ENCODE measurements around the gene TMEM167B. TPM values are rescaled to one million over a fixed set of nuclear protein-coding genes. Genes with fewer than 3 reads are reported as not detected.
"Not testable (repeated sequence)": the region's sequence is repeated elsewhere in the genome, so short reads cannot be mapped to it uniquely, and the experiment has no call there.

The TMEM167B gene
- total RNA-seq, 1 experiment from 2014 or later, result 18.1 TPM

GRCh38 chr1:109048335-109048734 lies 42.2 kb upstream of the TMEM167B start:
- TF ChIP-seq CTCF (IDR thresholded peaks at IDR 0.05) (no peak), TCF7L2 (IDR thresholded peaks at IDR 0.05; ENCODE audit: low read depth, low read length) (no peak), POLR2AphosphoS5 (IDR thresholded peaks at IDR 0.05; ENCODE audit: low read depth, low read length) (no peak), SIN3A (IDR thresholded peaks at IDR 0.05; ENCODE audit: borderline replicate concordance, insufficient read depth, low read depth, low read length) (no peak)
- TF ChIP-seq, protein P1, sequence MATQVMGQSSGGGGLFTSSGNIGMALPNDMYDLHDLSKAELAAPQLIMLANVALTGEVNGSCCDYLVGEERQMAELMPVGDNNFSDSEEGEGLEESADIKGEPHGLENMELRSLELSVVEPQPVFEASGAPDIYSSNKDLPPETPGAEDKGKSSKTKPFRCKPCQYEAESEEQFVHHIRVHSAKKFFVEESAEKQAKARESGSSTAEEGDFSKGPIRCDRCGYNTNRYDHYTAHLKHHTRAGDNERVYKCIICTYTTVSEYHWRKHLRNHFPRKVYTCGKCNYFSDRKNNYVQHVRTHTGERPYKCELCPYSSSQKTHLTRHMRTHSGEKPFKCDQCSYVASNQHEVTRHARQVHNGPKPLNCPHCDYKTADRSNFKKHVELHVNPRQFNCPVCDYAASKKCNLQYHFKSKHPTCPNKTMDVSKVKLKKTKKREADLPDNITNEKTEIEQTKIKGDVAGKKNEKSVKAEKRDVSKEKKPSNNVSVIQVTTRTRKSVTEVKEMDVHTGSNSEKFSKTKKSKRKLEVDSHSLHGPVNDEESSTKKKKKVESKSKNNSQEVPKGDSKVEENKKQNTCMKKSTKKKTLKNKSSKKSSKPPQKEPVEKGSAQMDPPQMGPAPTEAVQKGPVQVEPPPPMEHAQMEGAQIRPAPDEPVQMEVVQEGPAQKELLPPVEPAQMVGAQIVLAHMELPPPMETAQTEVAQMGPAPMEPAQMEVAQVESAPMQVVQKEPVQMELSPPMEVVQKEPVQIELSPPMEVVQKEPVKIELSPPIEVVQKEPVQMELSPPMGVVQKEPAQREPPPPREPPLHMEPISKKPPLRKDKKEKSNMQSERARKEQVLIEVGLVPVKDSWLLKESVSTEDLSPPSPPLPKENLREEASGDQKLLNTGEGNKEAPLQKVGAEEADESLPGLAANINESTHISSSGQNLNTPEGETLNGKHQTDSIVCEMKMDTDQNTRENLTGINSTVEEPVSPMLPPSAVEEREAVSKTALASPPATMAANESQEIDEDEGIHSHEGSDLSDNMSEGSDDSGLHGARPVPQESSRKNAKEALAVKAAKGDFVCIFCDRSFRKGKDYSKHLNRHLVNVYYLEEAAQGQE (IDR thresholded peaks at IDR 0.05; ENCODE audit: insufficient read depth in 1 of 2, low read depth in 2 of 2, low read length in 1 of 2), result no peak
- in situ Hi-C loops (cut with HindIII; ENCODE audit: low pct_unique_long_range_greater_than_20kb, low sequenced_read_pairs), result no loop called here
- H3K9me3 ChIP-seq (ENCODE audit: control insufficient read depth, insufficient read depth, low read depth, low read length), result no peaks in the 10 kb centered on the region

DNA sequence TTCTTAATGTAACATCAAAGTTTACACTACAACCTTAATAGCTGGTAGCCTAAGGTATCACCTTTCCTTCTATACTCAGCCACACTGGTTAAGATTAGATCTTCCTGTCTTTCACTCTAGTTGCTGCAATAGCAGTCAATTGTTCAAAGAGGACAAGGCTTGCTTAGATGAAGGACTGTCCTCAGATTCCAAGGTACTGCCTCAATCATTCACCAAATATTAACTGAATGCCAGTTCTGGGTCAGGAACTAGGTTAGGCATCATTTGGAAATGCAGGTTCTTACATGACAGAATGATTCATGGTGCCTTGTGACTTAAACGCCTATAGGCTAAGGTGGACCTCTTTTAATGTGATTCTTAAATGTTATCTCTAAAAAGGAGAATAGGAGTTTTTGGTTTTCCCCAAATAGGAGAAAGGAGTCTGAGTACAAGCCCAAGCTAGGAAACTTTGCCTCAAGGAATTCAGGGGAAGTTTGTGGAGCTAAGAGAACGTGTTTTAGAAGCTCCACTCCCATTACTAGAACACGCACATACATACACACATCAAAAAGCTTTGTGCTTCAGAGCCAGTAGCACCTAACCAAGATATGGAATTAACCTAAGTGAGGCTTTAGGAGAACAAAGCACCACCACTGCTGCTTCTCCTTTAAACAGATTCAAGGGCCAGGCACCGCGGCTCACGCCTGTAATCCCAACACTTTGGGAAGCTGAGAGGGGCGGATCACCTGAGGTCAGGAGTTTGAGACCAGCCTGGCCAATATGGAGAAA lies 40.2 kb upstream of the TMEM167B start:
- Histone ChIP-seq H3K4me3 (ENCODE audit: low read depth in 2 of 2, low read length in 2 of 2) (no peak overlapping the region), H3K27me3 (ENCODE audit: control insufficient read depth, insufficient read depth, low read length) (no peaks in the 10 kb centered on the region), H3K9me3 (ENCODE audit: control insufficient read depth, insufficient read depth, low read depth, low read length) (no peaks in the 10 kb centered on the region), H3K4me1 (ENCODE audit: control insufficient read depth, insufficient read depth, low read length) (no peaks in the 10 kb centered on the region), H3K27ac (ENCODE audit: low read length) (no peak overlapping the region), H3K36me3 (ENCODE audit: control insufficient read depth, insufficient read depth, low read length) (no peaks in the 10 kb centered on the region)
- ATAC-seq (no peak; the same call in 1 of the 2 replicates), DNase-seq (ENCODE audit: low read depth, low spot score) (no peak)
- no TSS peak for BruUV-seq (replicated peaks)
- intact Hi-C loops (cut with micrococcal nuclease; ENCODE audit: unreplicated experiment) (no loop called here), in situ Hi-C loops (cut with HindIII; ENCODE audit: low pct_unique_long_range_greater_than_20kb, low sequenced_read_pairs) (no loop called here)
- no peak for TF ChIP-seq SIN3A (IDR thresholded peaks at IDR 0.05; ENCODE audit: borderline replicate concordance, insufficient read depth, low read depth, low read length)
- ChIA-PET POLR2A (no interaction called here), CTCF (no interaction called here)

More at GRCh38 chr1:109048335-109048734, 42.2 kb upstream of the TMEM167B start:
- CTCF ChIA-PET, result no interaction called here
- DNase-seq (ENCODE audit: low read depth, low spot score), result no peak
- ATAC-seq, result no peak
- POLR2A ChIA-PET, result interaction anchor here (0.6 kb wide), 1 partner anchor 139 kb away, joined by 5 read pairs; no protein-coding TSS in a partner anchor
- BruUV-seq (replicated peaks), result no TSS peak
- no peaks in the 10 kb centered on the region for H3K27me3 ChIP-seq (ENCODE audit: control insufficient read depth, insufficient read depth, low read length)
- no peaks in the 10 kb centered on the region for H3K36me3 ChIP-seq (ENCODE audit: control insufficient read depth, insufficient read depth, low read length)
- no peak overlapping the region for H3K4me3 ChIP-seq (ENCODE audit: low read depth in 2 of 2, low read length in 2 of 2)
- H3K27ac ChIP-seq (ENCODE audit: low read length), result no peak overlapping the region
- intact Hi-C loops (cut with micrococcal nuclease; ENCODE audit: unreplicated experiment), result no loop called here
- H3K4me1 ChIP-seq (ENCODE audit: control insufficient read depth, insufficient read depth, low read length), result no peaks in the 10 kb centered on the region

DNA sequence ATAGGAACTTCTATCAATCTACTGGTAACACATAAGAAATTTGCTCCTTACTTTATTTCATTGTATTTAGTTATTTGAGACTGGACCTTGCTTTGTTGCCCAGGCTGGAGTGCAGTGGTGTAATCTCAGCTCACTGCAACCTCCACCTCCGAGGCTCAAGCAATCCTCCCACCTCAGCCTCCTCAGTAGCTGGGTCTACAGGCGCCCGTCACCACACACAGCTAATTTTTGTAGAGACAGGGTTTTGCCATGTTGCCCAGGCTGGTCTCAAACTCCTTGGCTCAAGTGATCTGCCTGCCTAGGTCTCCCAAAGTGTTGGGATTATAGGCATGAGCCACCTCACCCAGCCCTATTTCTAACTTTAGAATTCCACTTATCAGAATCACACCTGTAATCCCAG lies 38.4 kb upstream of the TMEM167B start:
- H3K9me3 ChIP-seq (ENCODE audit: control insufficient read depth, insufficient read depth, low read depth, low read length); in situ Hi-C loops (cut with HindIII; ENCODE audit: low pct_unique_long_range_greater_than_20kb, low sequenced_read_pairs); ATAC-seq; H3K27me3 ChIP-seq (ENCODE audit: control insufficient read depth, insufficient read depth, low read length); intact Hi-C loops (cut with micrococcal nuclease; ENCODE audit: unreplicated experiment); POLR2A ChIA-PET; H3K36me3 ChIP-seq (ENCODE audit: control insufficient read depth, insufficient read depth, low read length); H3K4me1 ChIP-seq (ENCODE audit: control insufficient read depth, insufficient read depth, low read length); H3K27ac ChIP-seq (ENCODE audit: low read length); CTCF ChIA-PET; H3K4me3 ChIP-seq (ENCODE audit: low read depth in 2 of 2, low read length in 2 of 2); DNase-seq (ENCODE audit: low read depth, low spot score); BruUV-seq (replicated peaks): not testable (repeated sequence)
